Dendritic cell treated with granulocyte-macrophage colony-stimulating factor and Interleukin-4, amounts not matched to agents 40 ng/mL and 50 ng/mL, for 4 days (primary cell): ENCODE results near the gene AGRP.
A peak's percentile ranks its signal among the peaks of the same experiment; 100 is the strongest.

Experiments used
- H3K27ac Mint-ChIP-seq: one replicate; pipeline ENCODE4 v1.8.0; 2022; ENCODE audit warnings: mild to moderate bottlenecking, mixed read lengths
- H3K27me3 Mint-ChIP-seq: one replicate; pipeline ENCODE4 v1.8.0; 2022; ENCODE audit warnings: mild to moderate bottlenecking, mixed read lengths
- H3K36me3 Mint-ChIP-seq: one replicate; pipeline ENCODE4 v1.8.0; 2022; ENCODE audit warnings: low read depth, mixed read lengths
- H3K4me1 Mint-ChIP-seq: one replicate; pipeline ENCODE4 v1.8.0; 2022; ENCODE audit warnings: low read depth, mixed read lengths
- H3K4me3 Mint-ChIP-seq: one replicate; pipeline ENCODE4 v1.8.0; 2022; ENCODE audit warnings: mild to moderate bottlenecking, moderate library complexity, mixed read lengths
- H3K9me3 Mint-ChIP-seq: one replicate; pipeline ENCODE4 v1.8.0; 2022; ENCODE audit warnings: mixed read lengths
- intact Hi-C: fragments of 100-400 bp; cut with micrococcal nuclease; formaldehyde crosslinking; loops from one replicate; pipeline ENCODE4 v1.15.0; 2022

Gene AGRP

DNA sequence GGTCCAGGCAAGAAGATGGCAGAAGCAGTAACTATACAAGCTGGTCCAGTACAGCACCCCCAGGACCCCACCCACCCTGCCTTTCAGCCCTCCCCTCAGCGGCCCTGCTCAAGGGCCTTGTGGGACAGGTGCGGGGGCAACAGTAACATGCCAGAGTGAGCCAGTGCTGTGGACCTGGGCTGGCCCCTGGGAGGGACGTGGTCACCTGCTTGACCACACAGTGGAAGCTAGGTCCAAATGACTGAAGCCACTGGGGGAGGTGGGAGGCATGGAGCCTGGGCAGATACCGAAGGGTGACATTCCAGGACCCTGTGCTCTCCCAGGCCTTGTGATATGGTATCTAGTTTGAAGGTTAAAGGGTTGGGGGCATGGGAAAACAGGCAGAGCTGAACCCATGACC is 19.7 kb downstream of the AGRP start:
- peaks cover 78% of the 10 kb centered on the region for H3K36me3 Mint-ChIP-seq
- H3K9me3 Mint-ChIP-seq = no peaks in the 10 kb centered on the region
- H3K4me3 Mint-ChIP-seq = no peak overlapping the region
- intact Hi-C loops = no loop called here
- H3K4me1 Mint-ChIP-seq = peaks cover 97% of the 10 kb centered on the region
- H3K27ac Mint-ChIP-seq = no peak overlapping the region
- no peaks in the 10 kb centered on the region for H3K27me3 Mint-ChIP-seq

DNA sequence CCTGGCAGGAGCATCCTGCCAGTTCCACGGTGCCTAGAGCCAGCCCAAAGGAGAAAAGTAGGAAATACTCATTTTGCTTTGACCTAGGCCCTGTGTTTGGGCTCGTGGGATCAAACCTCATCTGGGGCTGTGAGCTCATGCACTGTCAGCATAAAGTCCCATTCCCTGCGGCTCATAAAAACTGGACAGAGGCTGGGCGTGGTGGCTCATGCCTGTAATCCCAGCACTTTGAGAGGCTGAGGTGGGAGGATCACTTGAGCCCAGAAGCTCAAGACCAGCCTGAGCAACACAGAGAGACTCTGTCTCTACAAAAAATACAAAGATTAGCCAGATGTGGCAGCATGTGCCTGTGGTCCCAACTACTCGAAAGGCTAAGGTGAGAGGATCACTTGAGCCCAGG is 20.3 kb downstream of the AGRP start:
- no peak overlapping the region for H3K4me3 Mint-ChIP-seq
- H3K27ac Mint-ChIP-seq = no peak overlapping the region
- peaks cover 78% of the 10 kb centered on the region for H3K36me3 Mint-ChIP-seq
- no peaks in the 10 kb centered on the region for H3K27me3 Mint-ChIP-seq
- no peaks in the 10 kb centered on the region for H3K9me3 Mint-ChIP-seq
- intact Hi-C loops = no loop called here
- peaks cover 97% of the 10 kb centered on the region for H3K4me1 Mint-ChIP-seq

DNA sequence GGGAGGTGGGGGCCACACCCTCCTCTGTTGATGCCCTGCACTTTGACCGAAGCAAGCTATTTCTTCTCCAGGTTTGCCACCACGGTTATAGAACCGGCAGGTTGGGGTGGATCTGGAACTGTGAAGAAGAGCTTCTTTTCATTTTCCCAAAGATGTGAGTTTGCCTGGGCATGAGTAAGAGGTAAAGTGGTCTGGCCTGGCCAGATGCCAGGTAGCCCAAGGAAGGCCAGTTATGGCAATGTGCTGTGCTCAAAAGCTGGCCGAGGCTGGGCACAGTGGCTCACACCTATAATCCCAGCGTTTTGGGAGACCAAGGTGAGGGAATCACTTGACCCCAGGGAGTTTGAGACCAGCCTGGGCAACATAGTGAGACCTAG is 21.1 kb downstream of the AGRP start:
- intact Hi-C loops = no loop called here
- Mint-ChIP-seq H3K4me3 (no peak overlapping the region), H3K4me1 (peaks cover 97% of the 10 kb centered on the region), H3K27ac (no peak overlapping the region), H3K27me3 (no peaks in the 10 kb centered on the region), H3K36me3 (peaks cover 79% of the 10 kb centered on the region), H3K9me3 (no peaks in the 10 kb centered on the region)

DNA sequence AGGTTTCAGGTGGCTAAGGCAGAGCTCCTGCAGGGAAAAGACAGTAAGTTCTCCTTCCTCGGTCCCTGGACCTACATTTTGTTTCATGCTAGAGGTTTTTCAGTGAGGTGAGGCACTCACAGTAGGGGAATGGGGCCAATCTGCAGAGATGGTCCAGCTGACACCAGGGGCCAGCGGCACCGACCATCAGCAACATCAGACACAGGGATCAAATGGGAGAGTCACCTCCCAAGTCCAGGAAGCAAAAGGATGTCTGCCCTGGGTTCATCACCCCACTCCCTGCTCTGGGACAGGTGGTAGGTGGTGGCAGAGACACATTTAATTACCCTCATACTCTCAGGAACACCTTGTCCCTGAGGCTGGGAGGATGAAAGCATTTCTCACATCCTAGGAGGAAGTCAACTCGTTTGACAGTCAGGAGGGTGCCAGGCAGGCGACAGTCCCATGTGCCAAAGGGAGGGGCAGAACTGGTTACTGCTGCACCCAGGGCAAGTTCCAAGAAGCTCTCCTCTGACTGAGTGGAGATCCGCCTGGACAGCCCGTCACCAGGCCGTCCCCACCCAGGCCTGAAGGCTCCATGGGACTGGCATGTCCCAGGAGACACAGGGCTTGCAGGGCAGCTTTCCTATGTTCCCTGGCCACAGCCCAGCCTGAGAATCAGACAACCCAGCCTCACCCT is 21.6 kb downstream of the AGRP start:
- Mint-ChIP-seq H3K9me3 (no peaks in the 10 kb centered on the region), H3K4me3 (no peak overlapping the region), H3K27ac (no peak overlapping the region), H3K4me1 (peaks cover 97% of the 10 kb centered on the region), H3K36me3 (peaks cover 84% of the 10 kb centered on the region), H3K27me3 (no peaks in the 10 kb centered on the region)
- intact Hi-C loops = no loop called here

DNA sequence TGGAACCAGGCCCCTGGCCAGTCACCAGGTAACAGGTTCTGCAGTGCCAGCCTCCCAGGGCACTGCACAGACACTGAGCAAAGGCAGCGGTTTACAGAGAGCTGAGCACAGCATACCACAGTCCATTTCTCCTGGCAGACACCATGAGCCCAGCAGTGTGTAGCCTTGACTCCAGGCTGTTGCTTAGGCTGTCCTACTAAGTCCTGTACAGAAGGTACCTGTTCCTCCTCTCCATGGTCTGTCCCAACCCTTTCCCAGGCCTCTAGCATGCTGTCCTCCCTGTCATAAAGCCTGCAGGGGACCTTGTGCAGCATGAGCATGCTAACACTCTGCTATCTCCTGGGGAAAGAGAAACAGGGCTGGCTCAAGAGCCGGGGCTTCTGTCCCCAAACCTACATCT is 22.4 kb downstream of the AGRP start:
- intact Hi-C loops = no loop called here
- H3K9me3 Mint-ChIP-seq = no peaks in the 10 kb centered on the region
- no peak overlapping the region for H3K4me3 Mint-ChIP-seq
- no peaks in the 10 kb centered on the region for H3K27me3 Mint-ChIP-seq
- H3K4me1 Mint-ChIP-seq = peaks cover 98% of the 10 kb centered on the region
- peaks cover 85% of the 10 kb centered on the region for H3K36me3 Mint-ChIP-seq
- peak overlapping the region; percentile 60 for H3K27ac Mint-ChIP-seq

DNA sequence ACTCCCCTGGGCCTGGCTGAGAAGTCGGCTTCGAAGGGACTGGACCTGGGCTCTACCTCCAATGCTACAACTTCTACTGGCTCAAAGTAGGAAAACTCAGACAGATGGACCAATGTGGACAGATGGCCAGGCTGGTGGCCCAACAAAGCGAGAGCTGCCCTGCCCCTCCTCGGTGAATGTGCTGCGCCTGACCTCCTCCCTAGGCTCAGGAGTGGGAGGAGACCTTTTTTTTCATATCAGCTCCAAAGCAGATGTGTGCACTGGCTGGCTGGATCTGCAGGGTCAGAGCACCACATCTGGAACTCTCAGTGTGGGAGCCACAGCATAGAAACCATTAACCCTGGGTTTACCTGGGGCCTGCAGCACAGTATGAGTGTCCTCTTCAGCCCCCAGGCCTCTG is 23.2 kb downstream of the AGRP start:
- Mint-ChIP-seq H3K36me3 (peaks cover 84% of the 10 kb centered on the region), H3K27me3 (no peaks in the 10 kb centered on the region), H3K27ac (peak overlapping the region; percentile 60), H3K9me3 (no peaks in the 10 kb centered on the region), H3K4me1 (peaks cover 96% of the 10 kb centered on the region), H3K4me3 (no peak overlapping the region)
- intact Hi-C loops = no loop called here

DNA sequence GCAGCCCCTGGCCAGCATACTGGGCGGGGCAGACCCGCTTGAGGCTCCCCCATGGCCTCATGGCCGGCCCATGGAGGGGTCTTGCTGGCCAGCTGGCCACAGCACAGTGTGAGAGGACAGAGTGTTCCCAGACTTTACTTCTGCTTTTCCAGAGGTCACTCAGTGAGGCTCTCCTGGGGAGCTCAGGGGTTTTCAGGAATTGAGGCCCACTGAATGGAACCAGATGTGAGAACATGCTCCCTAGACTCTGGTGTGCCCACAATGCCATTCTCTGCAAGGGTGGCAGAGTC is 23.5 kb downstream of the AGRP start:
- Mint-ChIP-seq H3K4me3 (no peak overlapping the region), H3K4me1 (peaks cover 96% of the 10 kb centered on the region), H3K36me3 (peaks cover 86% of the 10 kb centered on the region), H3K27me3 (no peaks in the 10 kb centered on the region), H3K27ac (peak overlapping the region; percentile 60), H3K9me3 (no peaks in the 10 kb centered on the region)
- intact Hi-C loops = no loop called here

DNA sequence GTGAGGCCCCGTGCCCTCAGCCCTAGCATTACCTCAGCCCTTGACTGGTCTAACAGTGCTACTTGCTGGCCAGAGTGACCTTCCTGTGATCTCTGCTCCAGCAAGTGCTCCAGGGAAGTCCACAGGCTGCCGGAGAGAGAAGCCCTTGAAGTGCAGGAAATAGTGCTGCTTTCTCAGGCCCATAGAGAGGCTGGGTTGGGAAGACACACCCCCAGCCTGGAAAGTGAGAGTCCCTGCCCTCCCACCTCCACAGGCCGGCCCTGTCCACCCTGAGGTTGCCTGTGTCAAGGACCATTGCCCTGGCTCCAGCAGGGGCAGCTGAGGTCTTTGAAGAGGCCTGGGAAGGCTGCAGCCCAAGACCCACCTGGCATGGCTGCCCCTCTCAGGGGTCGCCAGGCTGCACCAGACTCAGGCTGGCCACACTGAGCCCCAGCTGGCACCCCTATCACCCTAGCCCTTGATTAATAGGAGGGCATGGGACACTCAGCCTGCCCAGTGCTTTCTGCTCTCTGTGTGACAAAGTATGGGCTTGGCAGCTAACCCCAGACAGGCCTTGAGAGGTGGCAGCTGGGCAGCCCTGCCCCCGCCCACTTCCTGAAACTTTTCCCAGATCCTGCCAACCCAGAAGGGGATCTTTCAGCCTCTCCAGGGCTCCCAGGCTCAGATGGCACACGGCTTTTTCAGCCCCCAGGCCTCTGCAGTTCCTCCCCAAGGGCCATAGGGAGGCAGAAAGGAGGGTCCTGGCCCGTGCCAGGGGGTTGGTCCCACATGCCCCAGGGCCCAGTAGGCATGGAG is 24.1 kb downstream of the AGRP start:
- no peaks in the 10 kb centered on the region for H3K9me3 Mint-ChIP-seq
- no peaks in the 10 kb centered on the region for H3K27me3 Mint-ChIP-seq
- no peak overlapping the region for H3K4me3 Mint-ChIP-seq
- H3K4me1 Mint-ChIP-seq = peaks cover 94% of the 10 kb centered on the region
- H3K27ac Mint-ChIP-seq = peak overlapping the region; percentile 60
- intact Hi-C loops = no loop called here
- peaks cover 88% of the 10 kb centered on the region for H3K36me3 Mint-ChIP-seq

DNA sequence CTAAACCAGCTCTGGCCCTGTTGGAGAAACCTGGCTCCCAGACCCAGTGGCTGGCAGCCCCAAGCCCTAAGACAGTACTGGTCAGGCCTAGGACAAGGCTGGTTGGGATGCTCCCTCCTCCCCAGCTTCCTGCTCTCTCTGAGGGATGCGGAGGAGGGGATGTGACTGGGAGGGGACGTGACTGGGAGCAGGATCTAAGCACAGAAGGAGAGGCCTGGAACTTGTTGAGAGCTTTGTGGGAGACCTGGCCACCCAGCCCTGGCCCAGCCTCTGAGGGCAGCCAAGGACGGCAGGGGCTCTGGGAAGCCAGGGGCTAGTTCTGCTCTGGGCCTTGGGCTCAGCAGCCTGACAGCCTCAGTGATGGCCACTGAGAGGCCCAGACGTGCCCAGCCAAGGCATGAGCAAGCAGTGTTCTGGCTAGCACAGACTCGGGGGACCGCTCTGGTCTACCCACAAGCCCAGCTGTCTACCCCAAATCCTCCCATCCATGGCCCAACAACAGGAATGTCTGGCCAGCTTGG is 25.2 kb downstream of the AGRP start:
- peaks cover 88% of the 10 kb centered on the region for H3K36me3 Mint-ChIP-seq
- intact Hi-C loops = no loop called here
- no peaks in the 10 kb centered on the region for H3K9me3 Mint-ChIP-seq
- no peak overlapping the region for H3K4me3 Mint-ChIP-seq
- H3K27ac Mint-ChIP-seq = peak overlapping the region; percentile 60
- H3K27me3 Mint-ChIP-seq = no peaks in the 10 kb centered on the region
- peaks cover 91% of the 10 kb centered on the region for H3K4me1 Mint-ChIP-seq

DNA sequence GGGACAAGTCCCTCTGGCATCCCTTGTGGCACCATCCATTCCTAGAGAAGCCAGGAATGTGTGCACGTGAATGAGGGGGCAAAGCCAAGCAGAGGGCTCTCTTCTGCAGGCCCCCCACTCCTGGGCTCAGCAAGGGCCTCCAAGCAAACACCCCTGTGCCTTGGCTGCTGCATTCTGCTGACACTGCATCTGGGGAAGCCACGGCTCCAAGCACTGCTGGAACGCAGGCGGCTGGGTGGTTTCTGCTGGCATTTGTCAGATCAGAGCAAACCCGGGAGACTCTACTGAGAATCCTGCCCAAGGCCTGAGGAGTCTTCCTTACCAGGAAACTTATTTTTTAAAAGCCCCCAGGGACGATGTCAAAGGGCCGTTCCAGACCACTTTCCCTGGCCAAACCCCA is 25.7 kb downstream of the AGRP start:
- intact Hi-C loops = no loop called here
- H3K27ac Mint-ChIP-seq = peak overlapping the region; percentile 32
- H3K4me3 Mint-ChIP-seq = no peak overlapping the region
- H3K4me1 Mint-ChIP-seq = peaks cover 85% of the 10 kb centered on the region
- peaks cover 88% of the 10 kb centered on the region for H3K36me3 Mint-ChIP-seq
- H3K27me3 Mint-ChIP-seq = no peaks in the 10 kb centered on the region
- no peaks in the 10 kb centered on the region for H3K9me3 Mint-ChIP-seq

DNA sequence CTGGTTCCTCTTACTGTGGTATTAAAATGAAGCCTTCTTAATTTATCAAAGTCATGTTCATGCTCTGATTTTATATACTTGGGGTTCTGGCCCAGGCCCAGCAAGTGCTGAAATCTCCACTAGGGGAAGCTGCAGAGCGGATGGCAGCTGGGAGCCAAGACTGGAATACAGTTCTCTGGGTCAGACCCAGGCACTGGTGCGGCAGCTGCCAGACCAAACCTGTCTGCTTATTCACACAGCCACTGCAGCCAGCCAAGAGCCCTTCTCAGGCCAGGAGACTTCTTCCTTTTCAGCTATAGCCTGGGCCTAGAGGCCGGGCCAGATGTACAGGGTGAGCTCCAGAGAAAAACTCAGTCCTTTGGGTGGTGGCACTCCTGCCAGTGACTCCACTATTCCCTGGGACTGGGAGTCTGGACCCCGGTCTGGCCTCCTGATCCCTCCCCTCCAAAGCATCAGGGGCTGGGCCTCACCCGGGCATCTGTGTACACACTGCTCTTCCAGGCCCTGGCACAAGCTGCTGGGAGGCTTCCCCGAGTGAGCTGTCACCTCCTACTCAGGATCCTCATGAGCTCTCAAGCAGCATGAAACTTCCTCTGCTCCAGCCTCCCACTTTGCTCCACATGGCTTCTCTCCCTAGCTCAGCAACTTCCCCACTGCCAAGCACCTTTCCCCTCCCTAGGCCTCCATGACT is 26.8 kb downstream of the AGRP start:
- Mint-ChIP-seq H3K4me1 (peaks cover 74% of the 10 kb centered on the region), H3K27me3 (no peaks in the 10 kb centered on the region), H3K9me3 (no peaks in the 10 kb centered on the region), H3K36me3 (peaks cover 88% of the 10 kb centered on the region), H3K4me3 (no peak overlapping the region), H3K27ac (peak overlapping the region; percentile 32)
- intact Hi-C loops = no loop called here

DNA sequence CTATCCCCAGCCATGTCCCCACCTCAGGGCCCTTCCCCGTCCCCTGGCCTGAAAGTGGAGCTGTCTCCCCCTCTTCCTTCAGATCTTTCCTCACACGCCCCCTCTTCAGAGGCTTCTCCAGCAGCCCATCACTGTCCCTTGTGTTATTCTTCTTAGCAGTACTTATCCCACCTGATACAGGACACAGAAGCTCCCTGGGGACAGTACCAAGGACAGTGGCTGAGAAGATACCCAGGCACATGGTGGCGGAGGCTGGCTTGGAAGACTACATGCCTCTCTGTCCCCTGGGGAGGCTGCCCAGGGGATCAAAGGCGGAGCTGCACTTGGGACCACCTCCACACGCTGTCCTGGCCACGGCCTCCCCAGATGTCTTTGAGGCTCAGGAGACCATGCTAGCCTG is 28.5 kb downstream of the AGRP start:
- Mint-ChIP-seq H3K9me3 (no peaks in the 10 kb centered on the region), H3K4me3 (no peak overlapping the region), H3K27me3 (no peaks in the 10 kb centered on the region), H3K36me3 (peaks cover 88% of the 10 kb centered on the region), H3K4me1 (peaks cover 73% of the 10 kb centered on the region), H3K27ac (peak overlapping the region; percentile 8)
- intact Hi-C loops = no loop called here

DNA sequence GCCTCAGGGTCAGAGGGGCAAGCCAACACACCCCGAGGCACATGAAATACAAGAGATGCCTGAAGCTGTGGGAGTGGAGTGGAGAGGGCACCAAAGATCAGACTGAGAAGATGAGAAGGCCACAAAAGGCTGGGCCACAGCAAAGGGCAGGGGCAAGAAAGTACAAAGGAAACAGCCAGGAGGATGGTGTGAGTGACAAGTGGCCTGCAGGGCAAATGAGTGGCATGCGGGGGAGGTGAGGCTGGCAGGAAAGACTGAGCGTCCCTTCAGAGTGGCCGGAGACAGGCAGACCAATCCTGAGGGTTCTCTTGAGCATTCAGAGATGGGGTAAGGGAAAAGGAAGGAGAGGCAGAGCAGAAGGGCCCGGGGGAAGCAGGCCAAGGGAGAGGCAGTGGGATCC is 29.2 kb downstream of the AGRP start:
- Mint-ChIP-seq H3K4me1 (peaks cover 66% of the 10 kb centered on the region), H3K27ac (no peak overlapping the region), H3K4me3 (no peak overlapping the region), H3K27me3 (no peaks in the 10 kb centered on the region), H3K36me3 (peaks cover 93% of the 10 kb centered on the region), H3K9me3 (no peaks in the 10 kb centered on the region)
- intact Hi-C loops = no loop called here

DNA sequence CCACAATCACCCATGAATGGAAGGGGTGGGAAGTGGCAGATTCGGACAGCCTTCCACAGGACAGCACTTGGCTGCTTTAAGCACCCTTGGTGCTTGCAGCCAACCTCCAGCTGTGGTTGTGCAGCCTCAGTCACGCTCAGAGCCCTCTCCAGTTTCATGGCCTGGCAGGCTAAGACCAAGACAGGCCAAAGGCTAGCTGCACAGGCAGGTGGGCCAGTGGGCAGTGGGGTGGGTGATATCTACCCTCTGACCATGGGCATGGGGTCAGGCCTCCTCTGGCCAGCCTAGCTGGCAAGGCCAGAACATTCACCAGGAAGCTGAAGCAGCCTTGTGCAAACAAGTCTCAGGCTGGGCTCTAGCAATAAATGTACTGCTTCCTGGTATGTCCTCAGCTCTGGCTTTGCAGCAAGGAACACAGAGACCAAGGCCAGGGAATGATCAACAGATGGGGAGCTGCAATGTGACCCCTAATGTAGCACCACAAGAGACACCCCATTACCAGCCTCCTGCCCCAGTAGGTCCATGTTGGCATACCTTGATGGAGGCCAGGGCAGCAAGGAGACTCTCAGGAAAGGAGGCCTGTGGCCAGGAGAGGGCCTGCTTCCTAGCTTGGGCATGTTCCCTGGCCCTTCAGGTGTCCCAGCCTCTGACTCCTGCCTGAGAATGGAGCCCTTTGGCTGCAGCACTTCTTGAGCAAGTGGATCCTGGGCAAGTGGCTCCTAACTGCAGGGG is 31.5 kb downstream of the AGRP start:
- no peaks in the 10 kb centered on the region for H3K27me3 Mint-ChIP-seq

More for the DNA sequence above, 31.5 kb downstream of the AGRP start:
- Mint-ChIP-seq H3K4me3 (no peak overlapping the region), H3K9me3 (no peaks in the 10 kb centered on the region), H3K4me1 (peaks cover 48% of the 10 kb centered on the region), H3K36me3 (peaks cover 98% of the 10 kb centered on the region), H3K27ac (no peak overlapping the region)
- intact Hi-C loops = no loop called here
